ENCODE data around the gene NAT10. TPM values are rescaled to one million over a fixed set of nuclear protein-coding genes. Genes with fewer than 3 reads are reported as not detected.

The NAT10 gene
- total RNA-seq, 4 donors from 2014 or later: 19.9 to 27.5 (median 21.6) TPM

GRCh38 chr11:34165786-34166555 lies 60.5 kb downstream of the NAT10 start:
- WGBS, 2 donors (ENCODE audit: low coverage in 1 of 2): 60 to 74% methylated on average over 3 to 4 of the region's 12 CpGs
- ATAC-seq: no peak
- TF ChIP-seq CTCF (IDR thresholded peaks at IDR 0.05): no peak
- TF ChIP-seq POLR2A (IDR thresholded peaks at IDR 0.05): no peak
- TF ChIP-seq EP300 (IDR thresholded peaks at IDR 0.05): no peak
- TF ChIP-seq POLR2AphosphoS5 (IDR thresholded peaks at IDR 0.05): no peak
- H3K4me1 ChIP-seq: no peaks in the 10 kb centered on the region
- H3K9me3 ChIP-seq: no peaks in the 10 kb centered on the region
- H3K27ac ChIP-seq: no peak overlapping the region
- peaks cover 0 to 56% of the 10 kb centered on the region in 2 donors for H3K36me3 ChIP-seq
- no peaks in the 10 kb centered on the region for H3K27me3 ChIP-seq
- H3K4me3 ChIP-seq: no peak overlapping the region

DNA sequence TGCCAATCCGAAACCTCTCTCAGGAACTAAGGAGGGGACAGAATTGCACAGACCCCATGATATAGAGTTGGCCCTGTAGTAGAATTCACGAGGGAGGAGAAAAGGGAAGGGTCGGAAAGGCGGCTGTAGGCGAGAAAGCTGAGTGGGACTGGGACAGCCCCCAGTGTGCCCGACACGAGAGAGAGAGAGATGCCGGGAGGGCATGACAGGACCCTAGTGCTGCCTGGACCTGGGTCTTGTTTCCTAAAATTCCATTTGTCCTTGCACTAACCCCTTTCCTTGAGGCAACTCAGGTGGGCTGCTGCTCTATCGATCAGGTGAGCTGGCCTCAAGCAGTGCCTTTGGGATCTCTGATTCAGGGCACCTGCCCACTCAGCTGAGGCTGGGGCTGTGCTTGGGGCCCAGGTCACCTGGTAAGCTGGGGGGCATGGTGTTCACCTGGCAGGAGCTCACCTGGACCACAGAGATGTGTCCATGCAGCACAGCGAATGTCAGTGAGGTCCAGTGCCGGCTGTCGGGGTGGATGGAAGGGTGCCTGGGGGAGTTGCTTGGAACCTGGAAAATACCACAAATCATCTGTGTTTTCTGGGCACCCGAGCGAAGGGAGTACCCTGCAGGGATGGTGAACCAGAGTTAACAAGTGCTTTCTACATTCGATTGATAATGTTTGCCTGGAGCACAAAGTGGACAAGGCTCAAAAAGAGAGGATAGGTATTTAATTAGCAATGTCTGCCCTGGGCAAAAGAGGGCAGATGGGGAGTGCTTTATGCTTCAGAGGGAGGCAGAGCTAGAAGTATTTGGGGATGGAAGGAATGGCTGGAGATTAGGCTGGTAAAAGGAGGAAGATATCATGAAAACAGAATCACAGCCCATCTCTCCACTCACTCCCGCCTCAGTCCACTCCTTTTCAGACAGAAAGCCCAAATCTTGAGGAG lies 61.6 kb downstream of the NAT10 start:
- WGBS, 2 donors (ENCODE audit: low coverage in 1 of 2): 92 to 96% methylated on average over 2 to 13 of the region's 16 CpGs
- no peak overlapping the region for H3K27ac ChIP-seq
- no peaks in the 10 kb centered on the region for H3K27me3 ChIP-seq
- H3K9me3 ChIP-seq: no peaks in the 10 kb centered on the region
- no peak overlapping the region for H3K4me3 ChIP-seq
- no peak for ATAC-seq
- peaks cover 0 to 52% of the 10 kb centered on the region in 2 donors for H3K36me3 ChIP-seq
- no peak for TF ChIP-seq EP300 (IDR thresholded peaks at IDR 0.05)
- TF ChIP-seq POLR2A (IDR thresholded peaks at IDR 0.05): no peak
- TF ChIP-seq POLR2AphosphoS5 (IDR thresholded peaks at IDR 0.05): no peak
- TF ChIP-seq CTCF (IDR thresholded peaks at IDR 0.05): no peak
- no peaks in the 10 kb centered on the region for H3K4me1 ChIP-seq

- no peaks in the 10 kb centered on the region for H3K27me3 ChIP-seq
- no peak overlapping the region for H3K4me3 ChIP-seq
- TF ChIP-seq POLR2A (IDR thresholded peaks at IDR 0.05) (no peak), CTCF (IDR thresholded peaks at IDR 0.05) (no peak), POLR2AphosphoS5 (IDR thresholded peaks at IDR 0.05) (no peak), EP300 (IDR thresholded peaks at IDR 0.05) (no peak)
- H3K9me3 ChIP-seq: no peaks in the 10 kb centered on the region
- WGBS, 2 donors (ENCODE audit: low coverage in 1 of 2): 80% methylated on average over 2 to 4 of the region's 9 CpGs
- no peak overlapping the region for H3K27ac ChIP-seq
- H3K36me3 ChIP-seq: peaks cover 0 to 43% of the 10 kb centered on the region in 2 donors
- H3K4me1 ChIP-seq: no peaks in the 10 kb centered on the region
- no peak for ATAC-seq
These were observed 62.5 kb downstream of the NAT10 start for GRCh38 chr11:34167961-34168360.

- Histone ChIP-seq H3K27me3 (no peaks in the 10 kb centered on the region), H3K4me1 (peaks cover 0 to under 1% (median 0%) of the 10 kb centered on the region in 3 donors), H3K36me3 (peaks cover 0 to 36% of the 10 kb centered on the region in 2 donors), H3K4me3 (no peak overlapping the region), H3K9me3 (no peaks in the 10 kb centered on the region), H3K27ac (no peak overlapping the region)
- 55 to 74% methylated on average over 6 to 13 of the region's 18 CpGs for WGBS, 2 donors (ENCODE audit: low coverage in 1 of 2)
- no peak for ATAC-seq
- TF ChIP-seq POLR2AphosphoS5 (IDR thresholded peaks at IDR 0.05) (no peak), CTCF (IDR thresholded peaks at IDR 0.05) (no peak), POLR2A (IDR thresholded peaks at IDR 0.05) (no peak), EP300 (IDR thresholded peaks at IDR 0.05) (no peak)
These were observed 63.4 kb downstream of the NAT10 start for GRCh38 chr11:34168642-34169420.

Measured in gastroesophageal sphincter (tissue), 4 donors.